DOHH2 (cell line): ENCODE results near the gene TEX29.

ENCODE experiments used
- H3F3A ChIP-seq: fragments of 200-600 bp; sonication (generic), shearing (Covaris generic); 2 replicates; pipeline ENCODE4 v1.6.0; 2016; ENCODE audit warnings: antibody characterized with exemption, mild to moderate bottlenecking; ENCODE audit not compliant: control insufficient read depth, insufficient read depth
- H3K27ac ChIP-seq: fragments of 200-600 bp; sonication (generic); 2 replicates; pipeline ENCODE4 v1.5.1; 2014; ENCODE audit warnings: low read depth, mild to moderate bottlenecking, low read length, moderate library complexity
- H3K27me3 ChIP-seq: fragments of 200-600 bp; sonication (generic); 2 replicates; pipeline ENCODE4 v1.6.1; 2014; ENCODE audit warnings: mild to moderate bottlenecking, low read length, mixed read lengths; ENCODE audit not compliant: control insufficient read depth
- H3K36me3 ChIP-seq: fragments of 200-600 bp; sonication (generic); 2 replicates; pipeline ENCODE4 v1.6.1; 2014; ENCODE audit warnings: mild to moderate bottlenecking, low read length, moderate library complexity, mixed read lengths; ENCODE audit not compliant: control insufficient read depth
- H3K4me1 ChIP-seq: fragments of 200-600 bp; sonication (generic); 2 replicates; pipeline ENCODE4 v1.6.1; 2014; ENCODE audit warnings: mild to moderate bottlenecking, low read length, mixed read lengths; ENCODE audit not compliant: control insufficient read depth
- H3K4me2 ChIP-seq: fragments of 200-600 bp; sonication (generic); 2 replicates; pipeline ENCODE4 v1.6.0; 2014; ENCODE audit warnings: mild to moderate bottlenecking, low read length, moderate library complexity
- H3K4me3 ChIP-seq: fragments of 200-600 bp; sonication (generic); 2 replicates; pipeline ENCODE4 v1.5.1; 2014; ENCODE audit warnings: mild to moderate bottlenecking, low read length, mixed read lengths
- H3K79me2 ChIP-seq: fragments of 200-600 bp; sonication (generic); 2 replicates; pipeline ENCODE4 v1.6.1; 2014; ENCODE audit warnings: mild to moderate bottlenecking, low read length, mixed read lengths; ENCODE audit not compliant: control insufficient read depth
- H3K9me2 ChIP-seq: fragments of 200-600 bp; sonication (generic); replicated peaks from 2 replicates; pipeline ENCODE4 v1.6.1; 2014; ENCODE audit warnings: mild to moderate bottlenecking, low read length, mixed read lengths; ENCODE audit not compliant: control insufficient read depth
- H3K9me3 ChIP-seq: fragments of 200-600 bp; sonication (generic); 2 replicates; pipeline ENCODE4 v1.6.1; 2014; ENCODE audit warnings: antibody characterized with exemption, low read length, mixed read lengths; ENCODE audit not compliant: control insufficient read depth, insufficient read depth
- H4K20me1 ChIP-seq: fragments of 200-600 bp; sonication (generic); 2 replicates; pipeline ENCODE4 v1.6.0; 2014; ENCODE audit warnings: low read depth, mild to moderate bottlenecking, antibody characterized with exemption, low read length, moderate library complexity; ENCODE audit not compliant: control insufficient read depth, insufficient read depth
- CTCF ChIP-seq: fragments of 200-600 bp; sonication (generic); IDR thresholded peaks from one replicate; pipeline ENCODE4 v1.5.1; 2014; ENCODE audit warnings: antibody characterized with exemption, mild to moderate bottlenecking, low read depth, low read length; ENCODE audit not compliant: poor library complexity, severe bottlenecking
- EZH2phosphoT487 ChIP-seq: fragments of 200-600 bp; sonication (generic); IDR thresholded peaks from 2 replicates; pipeline ENCODE4 v1.6.1; 2017; ENCODE audit warnings: borderline replicate concordance, mild to moderate bottlenecking, antibody characterized with exemption, low read length, moderate library complexity, mixed read lengths

TEX29 gene

GRCh38 chr13:111319998-111320911, at the start of gene TEX29:
TSS of gene TEX29 (plus strand) at chr13:111320642. CDS start at chr13:111320891, 249 bp downstream.
- no peaks in the 10 kb centered on the region for H3K27me3 ChIP-seq

GRCh38 chr13:111270765-111271698, 49.4 kb upstream of the TEX29 start:
- Histone ChIP-seq H3K79me2 (peaks cover 21% of the 10 kb centered on the region), H3F3A (no peaks in the 10 kb centered on the region), H3K27me3 (no peaks in the 10 kb centered on the region), H3K9me2 (no peaks in the 10 kb centered on the region), H3K4me2 (no peak overlapping the region), H3K27ac (no peak overlapping the region), H4K20me1 (peaks cover 4% of the 10 kb centered on the region), H3K9me3 (no peaks in the 10 kb centered on the region), H3K4me3 (no peak overlapping the region), H3K36me3 (peaks cover 97% of the 10 kb centered on the region), H3K4me1 (no peaks in the 10 kb centered on the region)
- TF ChIP-seq EZH2phosphoT487 (no peak), CTCF (no peak)

More at GRCh38 chr13:111319998-111320911, at the start of gene TEX29:
- no peak within 1 kb of the TSS for H3K4me3 ChIP-seq
- no peaks in the 10 kb centered on the region for H3K36me3 ChIP-seq
- H4K20me1 ChIP-seq: no peaks in the 10 kb centered on the region
- TF ChIP-seq EZH2phosphoT487 (no peak), CTCF (no peak)
- H3K4me1 ChIP-seq: no peaks in the 10 kb centered on the region
- no peaks in the 10 kb centered on the region for H3K9me3 ChIP-seq
- H3K79me2 ChIP-seq: no peaks in the 10 kb centered on the region
- H3K4me2 ChIP-seq: no peak within 1 kb of the TSS
- no peaks in the 10 kb centered on the region for H3K9me2 ChIP-seq
- no peaks in the 10 kb centered on the region for H3F3A ChIP-seq
- no peak within 1 kb of the TSS for H3K27ac ChIP-seq

- H3K79me2 ChIP-seq: peaks cover 12% of the 10 kb centered on the region
- no peaks in the 10 kb centered on the region for H3K9me2 ChIP-seq
- no peaks in the 10 kb centered on the region for H3F3A ChIP-seq
- H4K20me1 ChIP-seq: peaks cover 4% of the 10 kb centered on the region
- H3K36me3 ChIP-seq: peaks cover 97% of the 10 kb centered on the region
- H3K4me1 ChIP-seq: no peaks in the 10 kb centered on the region
- H3K4me2 ChIP-seq: no peak overlapping the region
- H3K27ac ChIP-seq: no peak overlapping the region
- no peak overlapping the region for H3K4me3 ChIP-seq
- TF ChIP-seq EZH2phosphoT487 (no peak), CTCF (no peak)
- H3K27me3 ChIP-seq: no peaks in the 10 kb centered on the region
- H3K9me3 ChIP-seq: no peaks in the 10 kb centered on the region
Measured at GRCh38 chr13:111272117-111272516, 48.3 kb upstream of the TEX29 start.
